Stimulated activated CD8-positive, alpha-beta memory T cell treated with anti-CD3 and anti-CD28 coated beads, Interleukin-7, amount 100 ng/mL, for 1 hour (primary cell): ENCODE data around the gene GSAP.
A peak's percentile ranks its signal among the peaks of the same experiment; 100 is the strongest.
"Not testable (repeated sequence)": the region's sequence is repeated elsewhere in the genome, so short reads cannot be mapped to it uniquely, and the experiment has no call there.

Experiments
- DNase-seq, 2 donors: peaks; one replicate each; pipeline ENCODE4 v3.0.0-alpha.2; 2020; ENCODE audit warnings: low read depth in 2 of 2

The GSAP gene

DNA sequence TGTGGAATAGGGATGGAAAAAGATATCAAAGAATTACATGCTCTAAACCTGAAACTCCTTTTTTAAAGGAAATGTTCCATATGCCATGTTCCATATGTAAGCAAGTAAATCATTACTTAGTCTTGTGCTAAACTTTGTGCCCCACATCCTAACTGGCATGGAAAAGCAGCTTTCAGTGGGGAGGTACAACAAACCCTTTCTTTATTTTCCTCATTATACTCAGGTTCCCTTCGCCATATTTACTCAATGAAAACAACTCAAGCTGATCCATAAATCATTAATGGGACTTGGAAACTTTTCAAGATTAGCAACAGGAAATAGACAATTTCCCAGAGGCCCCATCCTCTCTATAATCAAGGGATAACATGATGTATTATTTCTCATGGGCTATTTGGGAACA is 56.0 kb downstream of the GSAP start:
- no peak for DNase-seq

DNA sequence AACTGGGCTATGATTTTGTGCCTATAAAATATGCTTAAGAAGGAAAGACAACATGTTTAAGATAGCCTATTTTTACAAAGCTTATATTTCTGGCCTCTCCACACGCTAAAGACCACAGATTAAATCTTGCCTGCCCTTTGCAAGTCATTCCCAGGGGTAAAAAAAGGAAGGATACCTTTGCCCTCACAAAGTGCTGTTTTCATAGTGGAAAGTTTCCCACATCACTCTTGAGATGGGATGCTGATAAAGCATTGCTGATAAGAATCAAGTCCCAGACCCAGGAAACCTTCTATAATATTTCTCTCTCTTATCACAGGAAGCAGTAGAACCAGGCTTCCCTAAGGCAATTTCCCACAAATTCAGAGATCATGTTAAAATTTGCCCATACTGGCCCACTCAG is 56.5 kb downstream of the GSAP start:
- DNase-seq: no peak

DNA sequence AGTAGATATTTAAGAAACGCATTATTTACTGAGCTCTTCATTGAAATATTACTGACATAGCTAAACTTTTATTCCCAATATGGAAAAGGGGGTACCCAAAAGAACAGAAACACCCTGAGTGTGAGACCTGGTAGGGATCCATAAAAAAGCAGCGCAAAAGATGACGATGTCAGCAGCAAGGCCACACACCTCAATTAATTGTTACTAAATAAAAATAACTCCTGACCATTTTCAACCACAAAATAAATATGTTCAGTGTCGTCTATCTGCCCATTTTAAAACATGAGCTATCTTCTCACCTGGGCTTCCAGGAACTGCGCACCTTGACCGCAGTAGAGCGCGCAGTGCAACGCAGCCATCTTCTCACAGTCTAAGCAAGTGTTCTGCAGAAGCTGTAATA is 61.2 kb downstream of the GSAP start:
- DNase-seq: no peak

DNA sequence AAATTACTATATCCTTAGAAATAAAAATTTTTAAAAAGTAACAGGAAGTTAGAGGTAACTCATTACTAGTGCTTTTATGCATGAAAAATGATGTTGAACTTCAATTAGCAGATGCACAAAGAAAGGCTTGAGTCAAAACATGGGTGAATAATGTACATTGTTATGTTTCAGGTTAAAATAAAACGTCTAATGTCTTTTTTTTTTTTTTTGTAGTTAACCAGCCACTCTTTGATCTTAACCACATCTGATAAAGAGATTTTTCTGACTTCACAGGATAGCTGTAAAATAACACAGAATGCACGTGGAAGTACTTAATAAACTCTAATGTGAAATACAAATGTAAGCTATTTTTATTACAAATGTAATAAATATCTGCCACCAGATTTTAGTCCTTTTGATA is 61.7 kb downstream of the GSAP start:
- no peak for DNase-seq

DNA sequence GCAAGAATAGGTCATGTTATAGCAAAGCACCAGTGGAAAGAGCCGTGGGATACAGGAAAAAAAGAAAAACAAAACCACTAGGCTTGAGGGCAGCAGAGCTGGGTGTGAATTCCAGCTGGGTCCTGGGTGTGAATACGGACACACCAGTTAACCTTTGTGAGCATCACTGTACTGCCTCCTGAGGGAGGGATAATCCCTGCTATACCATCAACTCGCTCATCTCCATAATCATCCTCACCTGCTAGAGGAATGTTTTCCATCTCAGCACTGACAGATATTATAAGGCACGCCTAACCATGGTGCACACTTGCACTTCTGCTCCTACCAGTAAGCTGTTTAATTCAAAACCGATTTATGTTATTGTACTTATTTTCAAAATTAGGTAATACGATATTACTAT is 62.2 kb downstream of the GSAP start:
- DNase-seq: no peak

DNA sequence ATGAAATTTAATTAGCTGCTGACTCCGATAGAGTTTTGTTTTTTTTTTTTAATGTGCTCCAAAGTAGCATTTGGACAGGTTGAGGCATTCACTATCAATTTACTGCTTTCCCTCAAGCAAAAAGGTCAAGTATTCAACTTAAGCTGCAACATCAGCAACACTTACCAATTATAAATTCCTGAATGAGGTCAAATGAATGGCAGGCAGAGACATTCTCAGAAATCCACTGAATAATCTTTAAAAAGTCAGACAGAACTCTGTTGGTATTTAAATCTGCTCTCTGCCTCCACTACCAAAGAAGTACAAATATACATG is 62.8 kb downstream of the GSAP start:
- no peak for DNase-seq

DNA sequence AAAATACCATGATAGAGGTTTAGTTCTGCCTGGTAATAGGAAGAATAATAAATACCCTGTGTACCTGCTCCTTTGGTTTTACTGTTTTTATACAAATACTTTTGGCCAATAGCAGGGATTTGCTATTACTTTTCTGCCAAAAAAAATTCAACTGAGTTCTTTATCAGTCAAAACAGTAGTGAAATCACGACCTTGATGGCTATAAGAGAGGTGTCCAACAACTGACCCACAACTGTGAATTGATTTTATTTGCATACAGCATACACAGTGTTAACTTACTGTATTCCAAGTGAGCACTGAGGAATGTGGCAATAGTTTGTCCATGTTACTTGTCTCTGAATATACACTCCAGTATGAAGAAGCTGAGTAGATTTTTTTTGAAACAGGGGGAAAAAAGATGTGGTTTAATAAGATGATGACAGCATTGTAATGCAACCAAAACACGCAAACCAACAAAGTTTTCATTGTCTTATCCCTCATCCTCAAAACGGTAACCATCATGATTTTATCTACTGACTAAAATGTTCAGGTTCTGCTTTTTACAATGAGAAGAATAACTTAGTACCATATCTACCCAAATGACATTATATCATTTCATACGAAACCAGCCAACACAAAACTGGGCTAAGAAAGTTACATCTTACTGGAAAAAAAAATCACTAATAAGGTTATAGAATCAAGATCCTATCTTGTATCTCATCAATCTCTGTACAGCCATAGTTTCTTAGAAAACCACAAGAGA is 63.3 kb downstream of the GSAP start:
- no peak for DNase-seq

DNA sequence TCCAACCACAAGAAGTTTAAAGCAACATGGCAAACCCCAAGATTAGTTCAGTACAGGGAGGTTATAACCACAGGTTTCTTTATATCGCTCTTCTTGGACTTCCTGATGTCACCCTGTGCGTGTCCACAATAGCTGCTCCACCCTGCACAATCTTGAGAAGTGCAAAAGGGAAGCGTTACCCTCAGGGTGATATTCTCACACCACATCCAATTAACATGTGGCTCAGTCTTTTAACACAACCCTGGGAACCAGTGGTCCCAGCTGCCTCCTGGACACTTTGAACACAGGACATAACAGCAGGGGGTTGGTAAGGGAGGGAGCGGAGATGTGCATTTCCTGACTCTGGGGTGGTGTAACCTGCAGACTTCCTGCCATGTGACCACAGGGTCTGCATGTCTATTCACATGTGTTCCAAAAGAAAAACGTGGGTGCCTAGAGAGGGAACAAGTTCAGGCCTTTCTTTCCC is 64.6 kb downstream of the GSAP start:
- DNase-seq: peak; percentile 14 to 32

DNA sequence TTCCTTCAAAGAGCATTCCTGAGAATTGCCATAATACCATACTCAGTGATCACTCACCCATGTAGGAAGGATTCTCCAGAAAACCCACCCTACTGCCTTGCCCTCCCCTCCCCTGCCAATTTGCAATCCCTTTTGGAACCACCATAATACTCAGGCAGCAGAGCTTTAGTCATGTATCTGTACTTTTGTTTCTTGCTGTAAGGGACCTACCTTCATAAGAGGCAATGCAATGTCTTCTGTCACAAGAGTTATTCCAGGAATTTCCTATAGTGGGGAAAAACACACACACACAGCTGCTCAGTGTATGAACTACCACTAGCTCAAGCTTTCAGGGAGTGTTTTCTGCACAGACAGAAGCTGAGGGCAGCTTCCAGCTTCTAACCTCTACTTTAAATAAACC is 67.0 kb downstream of the GSAP start:
- DNase-seq: no peak

DNA sequence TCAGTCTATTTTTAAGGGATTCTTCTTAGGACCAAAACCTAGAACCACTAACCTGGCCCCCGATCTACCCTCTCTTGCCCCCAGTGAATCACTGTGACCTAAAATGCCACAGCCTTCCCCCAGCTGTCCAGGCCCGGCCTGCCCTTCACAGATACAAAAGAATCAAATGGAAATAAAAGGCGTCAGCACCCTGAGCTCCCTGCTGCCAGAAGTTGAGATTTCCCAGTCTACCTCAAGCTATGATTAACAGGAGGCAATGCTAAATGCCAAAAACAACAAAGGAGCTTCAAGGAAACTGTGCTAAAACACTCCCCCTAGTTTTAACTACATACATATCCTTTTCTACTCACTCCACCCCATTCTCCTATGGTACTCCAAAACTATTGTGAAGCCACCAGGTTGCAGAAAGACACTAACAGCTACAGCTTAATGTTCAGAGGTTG is 67.8 kb downstream of the GSAP start:
- DNase-seq: no peak

DNA sequence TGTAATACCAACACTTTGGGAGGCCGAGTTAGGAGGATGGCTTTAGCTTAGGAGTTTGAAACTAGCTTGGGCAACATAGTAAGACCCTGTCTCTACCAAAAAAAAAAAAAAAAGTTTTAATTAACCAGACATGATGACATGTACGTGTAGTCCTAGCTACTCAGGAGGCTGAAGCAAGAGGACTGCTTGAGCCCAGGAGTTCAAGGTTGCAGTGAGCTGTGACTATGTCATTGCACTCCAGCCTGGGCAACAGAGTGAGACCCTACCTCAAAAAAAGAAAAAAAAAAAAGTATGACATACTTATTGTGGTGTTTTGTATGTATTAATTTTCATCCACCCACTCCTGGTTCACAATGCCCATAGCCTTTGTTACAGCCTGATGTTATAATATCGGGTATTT is 69.7 kb downstream of the GSAP start:
- no peak for DNase-seq

DNA sequence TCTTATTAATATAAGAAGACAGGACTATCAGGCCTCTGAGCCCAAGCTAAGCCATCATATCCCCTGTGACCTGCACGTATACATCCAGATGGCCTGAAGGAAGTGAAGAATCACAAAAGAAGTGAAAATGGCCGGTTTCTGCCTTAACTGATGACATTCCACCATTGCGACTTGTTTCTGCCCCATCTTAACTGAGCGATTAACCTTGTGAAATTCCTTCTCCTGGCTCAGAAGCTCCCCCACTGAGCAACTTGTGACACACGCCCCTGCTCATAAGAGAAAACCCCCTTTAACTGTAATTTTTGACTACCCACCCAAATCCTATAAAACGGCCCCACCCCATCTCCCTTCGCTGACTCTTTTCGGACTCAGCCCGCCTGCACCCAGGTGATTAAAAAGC is 70.7 kb downstream of the GSAP start:
- DNase-seq: not testable (repeated sequence)

DNA sequence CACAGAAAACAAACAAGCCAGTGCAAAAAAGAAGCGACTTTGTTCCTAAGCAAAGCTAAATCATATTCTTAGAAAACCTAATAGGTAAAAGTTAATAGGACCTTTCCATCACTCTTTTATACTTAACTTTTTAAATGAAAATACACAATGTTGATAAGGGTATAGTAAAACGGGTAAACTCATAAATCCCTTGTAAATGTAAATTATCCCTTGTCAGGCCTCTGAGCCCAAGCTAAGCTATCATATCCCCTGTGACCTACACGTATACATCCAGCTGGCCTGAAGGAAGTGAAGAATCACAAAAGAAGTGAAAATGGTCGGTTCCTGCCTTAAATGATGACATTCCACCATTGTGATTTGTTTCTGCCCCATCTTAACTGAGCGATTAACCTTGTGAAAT is 76.4 kb downstream of the GSAP start:
- no peak for DNase-seq

DNA sequence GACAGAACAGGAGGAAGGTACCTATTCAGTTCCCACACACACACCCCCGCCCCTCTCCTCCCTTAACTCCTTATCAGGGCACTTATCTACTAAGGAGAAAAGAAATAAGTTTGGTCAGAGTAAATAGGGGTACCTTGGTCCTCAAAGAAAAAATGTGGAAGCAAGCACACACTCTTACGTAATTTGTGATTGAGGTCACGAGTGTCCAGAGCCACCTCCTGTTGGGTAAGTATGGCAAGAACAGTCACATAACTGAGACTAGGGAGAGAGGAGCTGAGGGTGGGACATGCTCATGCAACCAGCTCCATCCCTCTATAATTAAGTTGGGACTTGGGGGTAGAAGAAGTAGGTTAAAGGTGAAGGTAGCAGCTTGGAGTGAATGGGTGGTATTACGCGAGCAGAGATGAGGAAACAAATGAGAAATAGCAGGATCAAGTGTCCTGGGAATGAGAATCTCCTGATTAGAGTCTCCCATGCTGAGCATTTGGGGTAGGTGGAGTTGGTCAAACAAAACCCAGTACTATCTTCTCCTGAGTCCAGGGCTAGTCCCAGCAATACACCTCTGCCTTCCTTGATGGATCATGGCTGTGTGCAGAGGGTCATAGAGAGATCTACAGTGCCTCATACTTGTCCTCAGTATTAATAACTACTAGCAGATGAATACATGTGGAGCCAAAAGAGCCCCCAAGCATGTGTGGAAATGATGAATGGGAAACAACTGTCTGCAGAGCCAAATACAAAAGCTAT is 77.1 kb downstream of the GSAP start:
- DNase-seq: no peak

DNA sequence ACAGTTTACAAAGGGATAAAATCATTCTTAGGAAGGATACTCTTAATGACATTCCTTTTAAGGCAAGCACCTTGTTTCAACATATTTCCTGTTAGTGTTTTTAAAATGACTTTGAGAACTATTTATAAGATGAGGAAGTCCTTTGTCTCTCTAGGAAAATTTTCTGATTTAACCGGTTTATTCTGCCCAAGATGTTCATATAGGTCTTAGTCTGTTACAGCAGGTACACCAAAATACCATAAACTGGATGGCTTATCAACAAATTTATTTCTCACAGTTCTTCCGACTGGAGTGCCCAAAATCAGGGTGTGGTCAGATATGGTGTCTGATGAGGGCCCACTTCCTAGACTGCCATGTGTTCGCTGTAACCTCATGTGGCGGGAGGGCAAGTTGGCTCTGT is 77.9 kb downstream of the GSAP start:
- no peak for DNase-seq

DNA sequence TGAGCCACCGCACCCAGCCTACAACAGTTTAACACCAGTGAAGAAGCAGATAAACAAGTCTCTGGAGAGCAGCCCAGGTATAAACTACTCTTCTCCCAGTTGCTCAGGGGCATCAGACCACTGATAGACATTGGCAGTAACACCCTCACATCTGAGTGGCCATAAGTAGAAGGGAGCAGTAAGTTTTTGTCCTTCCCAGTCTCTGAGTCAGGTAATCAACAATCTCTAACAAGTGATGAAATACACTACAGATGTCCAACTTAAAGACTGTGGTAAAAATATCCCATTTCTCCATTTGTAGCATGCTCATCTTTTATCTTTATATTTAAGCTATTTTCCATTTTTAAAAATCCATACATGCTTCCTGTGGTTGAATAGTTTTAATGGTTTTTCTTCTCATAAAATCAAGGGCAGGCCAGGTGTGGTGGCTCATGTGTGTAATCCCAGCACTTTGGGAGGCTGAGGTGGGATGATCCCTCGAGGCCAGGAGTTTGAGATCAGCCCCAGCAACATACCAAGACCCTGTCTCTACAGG is 78.6 kb downstream of the GSAP start:
- DNase-seq: no peak

DNA sequence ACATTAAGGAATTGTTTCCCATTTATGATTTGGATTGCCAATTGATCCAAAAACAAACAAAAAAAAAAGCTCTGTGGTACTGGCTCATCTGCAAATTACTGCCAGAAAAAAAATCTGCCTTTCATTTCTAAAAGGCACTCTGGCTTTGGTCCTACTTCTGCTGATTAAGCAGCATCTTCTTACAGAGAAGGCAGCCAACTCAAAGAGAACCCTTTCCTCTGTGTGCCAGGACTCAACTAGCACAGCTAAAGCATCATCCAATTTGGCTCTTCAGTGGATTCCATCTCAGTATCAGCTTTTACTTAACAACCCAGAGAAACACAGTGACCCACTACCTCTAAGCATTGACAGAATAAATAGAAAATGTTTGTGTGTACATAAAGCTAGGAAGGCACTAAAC is 80.6 kb downstream of the GSAP start:
- no peak for DNase-seq

DNA sequence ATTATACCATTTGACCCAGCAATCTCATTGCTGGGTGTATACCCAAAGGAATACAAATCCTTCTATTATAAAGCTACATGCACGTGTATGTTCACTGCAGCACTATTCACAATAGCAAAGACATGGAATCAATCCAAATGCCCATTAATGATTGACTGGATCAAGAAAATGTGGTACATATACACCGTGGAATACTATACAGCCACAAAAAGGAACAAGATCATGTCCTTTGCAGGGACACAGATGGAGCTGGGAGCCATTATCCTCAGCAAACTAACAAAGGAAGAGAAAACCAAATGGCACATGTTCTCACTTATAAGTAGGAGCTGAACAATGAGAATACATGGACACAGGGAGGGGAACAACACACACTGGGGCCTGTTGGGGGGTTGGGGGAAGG is 82.1 kb downstream of the GSAP start:
- not testable (repeated sequence) for DNase-seq

DNA sequence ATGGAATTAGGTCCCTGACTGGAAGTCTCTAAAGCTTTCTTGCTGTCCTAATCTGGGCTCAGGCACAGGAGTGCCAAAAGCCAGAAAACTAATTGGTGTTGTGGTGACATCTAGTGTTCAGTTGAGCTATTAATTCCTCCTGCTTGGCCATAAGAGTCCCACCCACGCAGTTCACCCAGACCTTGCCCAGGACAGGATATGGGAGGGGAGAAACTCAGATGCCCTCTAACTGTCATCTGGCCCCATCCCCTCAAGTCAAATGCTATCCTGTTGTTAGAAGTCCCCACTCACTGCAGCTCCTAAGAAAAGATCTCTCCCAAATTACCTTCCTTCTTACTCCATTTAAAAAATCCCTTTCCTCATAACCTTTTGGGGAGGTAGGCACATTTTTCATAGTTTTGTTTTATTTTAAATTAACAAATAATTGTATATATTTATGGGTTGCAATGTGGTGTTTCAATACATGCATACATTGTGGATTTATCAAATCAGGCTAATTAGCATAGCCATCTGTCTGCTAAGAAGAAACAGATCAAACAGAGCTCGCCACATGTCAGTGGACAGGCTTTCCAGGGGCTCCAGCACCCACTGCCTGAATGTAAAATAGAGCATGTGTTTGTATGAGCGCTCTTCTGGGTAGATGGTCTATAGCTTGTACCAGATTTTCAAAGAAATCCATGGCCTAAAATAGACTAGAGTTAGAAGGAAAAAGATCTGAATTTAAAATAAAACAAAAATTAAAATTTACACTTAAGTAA is 84.0 kb downstream of the GSAP start:
- no peak for DNase-seq

DNA sequence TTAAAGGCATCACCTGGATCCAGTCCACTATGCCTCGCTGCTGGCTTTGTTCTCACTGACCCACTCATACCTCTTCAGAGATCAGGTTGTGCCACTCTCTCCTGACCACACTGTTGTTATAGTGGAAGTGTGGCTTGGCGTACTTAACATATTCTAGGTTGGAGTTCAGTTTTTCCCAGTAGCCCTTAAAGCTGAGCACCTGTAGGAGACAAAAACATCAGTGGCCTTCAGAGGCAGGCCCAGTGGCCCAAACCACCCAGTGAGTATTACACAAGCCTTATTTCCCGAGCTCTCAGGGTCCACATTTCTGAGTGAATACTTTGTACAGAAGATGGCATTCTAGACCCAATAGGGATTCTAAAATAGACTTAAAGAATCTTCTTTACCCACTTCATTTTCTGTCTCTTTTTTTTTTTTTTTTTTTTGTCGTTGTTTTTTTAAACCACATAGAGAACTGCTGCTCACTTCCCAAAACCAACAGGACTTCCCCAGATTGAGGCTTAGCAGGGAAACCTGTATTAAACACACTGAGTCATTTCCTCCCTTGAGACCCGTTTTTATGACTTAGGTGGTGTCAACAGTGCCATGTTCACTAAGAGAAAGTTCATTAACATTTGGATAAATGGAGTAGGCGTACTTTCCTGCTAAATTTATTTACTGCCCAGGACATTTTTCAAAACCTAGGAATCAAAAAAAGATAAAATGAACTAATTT is 85.8 kb downstream of the GSAP start:
- no peak for DNase-seq

DNA sequence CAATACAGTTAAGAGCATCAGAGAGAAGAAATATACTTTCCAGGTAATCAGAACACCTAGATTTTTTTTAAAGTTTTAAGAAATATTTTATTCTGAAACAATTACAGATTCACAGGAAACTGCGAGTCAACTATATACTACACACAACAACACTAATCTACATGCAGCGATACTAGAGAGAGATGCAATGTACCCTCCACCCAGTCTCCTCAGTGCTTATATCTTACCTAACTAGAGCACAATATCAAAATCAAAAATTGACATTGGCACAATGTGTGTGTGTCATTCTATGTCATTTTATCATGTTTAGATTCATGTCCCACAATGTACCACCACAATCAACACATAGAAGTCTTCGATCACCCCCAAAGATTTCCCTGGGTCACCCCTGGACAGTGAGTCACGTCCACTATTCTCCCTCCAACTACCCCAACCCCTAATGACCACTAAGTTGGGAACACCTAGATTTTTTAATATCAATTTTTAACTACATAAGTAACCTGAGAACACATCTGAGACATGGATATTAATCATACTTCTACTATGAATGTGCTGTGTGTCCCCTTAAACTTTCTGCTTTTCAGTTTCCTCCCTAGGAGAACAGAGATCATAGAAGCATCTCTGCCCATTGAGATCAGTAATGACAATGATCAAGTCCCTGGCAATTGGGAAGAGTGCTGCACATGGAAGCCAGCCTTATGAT is 86.5 kb downstream of the GSAP start:
- no peak for DNase-seq
